Fibroblast of the conjunctiva (primary cell): Measurements from ENCODE around the gene JADE3.

Experiments used
- DNase-seq: peaks from one replicate; pipeline ENCODE4 v3.0.0-alpha.2; 2010; ENCODE audit warnings: low read depth

The JADE3 gene

DNA sequence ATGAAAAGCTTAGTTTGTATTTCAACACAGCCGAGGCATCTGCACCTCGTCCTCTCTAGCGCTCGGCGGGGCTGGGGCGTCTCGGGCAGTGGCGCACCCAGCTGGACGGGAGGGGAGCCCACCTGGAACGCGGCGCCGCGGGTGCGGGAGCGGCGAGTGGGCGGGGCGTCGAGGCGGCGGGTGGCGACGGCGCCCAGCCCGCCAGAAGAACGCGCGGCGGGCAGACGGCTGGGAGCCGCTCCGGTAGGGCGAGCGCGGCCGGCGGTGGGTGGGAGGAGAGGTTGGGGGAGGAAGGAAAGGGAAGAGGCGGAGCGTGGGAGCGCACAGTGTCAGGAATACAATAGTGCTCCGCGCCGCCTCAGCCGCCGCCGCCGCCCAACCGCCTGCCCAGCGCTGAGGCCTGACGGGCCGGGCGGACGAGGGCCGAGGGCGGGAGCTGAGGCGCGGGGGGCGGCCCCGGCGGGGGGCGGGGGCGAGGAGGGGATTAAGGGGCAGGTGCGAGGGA lies at the start of gene JADE3:
Gene JADE3, plus strand, starts transcription at position 324 of the 505 bp plus-strand sequence. CDS start 72,474 bp downstream, outside the sequence.
- DNase-seq, result no peak

DNA sequence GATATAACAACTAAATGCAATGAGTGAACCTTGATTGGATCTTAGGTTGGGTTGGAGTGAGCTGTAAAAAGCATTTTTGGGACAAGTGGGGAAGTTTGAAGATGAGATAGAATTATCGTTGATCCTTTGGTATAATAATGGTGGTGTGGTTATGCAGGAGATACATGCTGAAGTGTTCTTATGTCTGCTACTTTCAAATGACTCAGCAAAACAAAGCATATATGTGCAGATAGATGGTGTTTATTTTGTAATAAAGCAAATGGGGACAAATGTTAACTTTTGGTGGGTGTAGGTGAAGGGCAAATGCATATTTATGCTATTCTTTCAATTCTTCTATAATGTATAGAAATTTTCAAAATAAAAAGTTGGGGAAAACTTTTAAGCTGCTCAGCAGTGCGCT lies 49.1 kb upstream of the JADE3 start:
- DNase-seq, result no peak

DNA sequence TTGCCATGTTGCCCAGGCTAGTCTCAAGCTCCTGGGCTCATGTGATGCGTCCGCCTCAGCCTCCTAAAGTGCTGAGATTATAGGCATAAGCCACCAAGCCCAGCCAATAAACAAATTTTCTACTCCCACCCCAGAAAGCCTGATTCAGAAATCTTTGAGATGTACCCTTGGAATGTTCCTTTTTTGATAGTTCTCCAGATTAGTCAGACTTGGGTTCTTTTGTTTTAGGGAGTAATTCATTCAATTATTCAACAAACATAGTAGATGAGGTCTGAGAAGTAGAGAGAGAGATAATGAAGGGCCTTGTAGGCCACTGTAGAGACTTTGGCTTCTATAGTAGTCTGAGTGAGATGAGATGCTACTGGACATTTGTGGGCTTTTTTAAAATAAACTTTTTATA lies 47.6 kb upstream of the JADE3 start:
- DNase-seq, result no peak

DNA sequence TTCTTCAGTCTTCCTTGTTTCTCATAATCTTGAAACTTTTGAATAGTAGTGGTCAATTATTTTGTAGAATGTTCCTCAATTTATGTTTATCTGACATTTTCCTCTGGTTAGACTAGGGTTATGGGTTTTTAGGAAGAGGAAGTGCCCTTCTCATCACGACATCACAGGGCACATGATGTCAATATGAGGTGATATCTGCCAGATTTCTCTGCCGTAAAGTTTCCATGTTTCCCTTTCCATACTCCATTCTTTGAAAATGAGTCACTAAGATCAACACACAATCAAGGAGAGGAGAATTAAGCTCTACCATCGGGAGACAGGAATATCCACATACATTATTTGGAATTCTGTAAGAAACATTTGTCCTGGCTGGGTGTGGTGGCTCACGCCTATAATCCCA lies 46.9 kb upstream of the JADE3 start:
- DNase-seq, result no peak

DNA sequence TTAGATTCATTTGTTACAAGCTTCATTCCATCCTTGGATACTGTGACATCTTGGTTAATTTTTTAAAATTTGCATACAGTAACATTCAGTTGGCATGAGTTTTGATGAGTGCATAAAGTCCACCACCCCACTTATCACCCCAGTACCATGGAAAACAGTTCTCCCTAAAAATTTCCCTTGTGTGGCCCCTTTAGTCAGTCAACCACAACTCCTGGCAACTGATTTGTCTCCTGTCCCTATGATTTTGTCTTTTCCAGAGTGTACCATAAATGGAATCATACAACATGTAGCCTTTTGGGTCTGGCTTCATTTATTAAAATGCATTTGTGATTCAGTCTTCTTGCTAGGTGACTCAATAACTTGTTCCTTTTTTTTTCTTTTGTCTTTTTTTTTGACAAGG lies 45.5 kb upstream of the JADE3 start:
- DNase-seq, result no peak

DNA sequence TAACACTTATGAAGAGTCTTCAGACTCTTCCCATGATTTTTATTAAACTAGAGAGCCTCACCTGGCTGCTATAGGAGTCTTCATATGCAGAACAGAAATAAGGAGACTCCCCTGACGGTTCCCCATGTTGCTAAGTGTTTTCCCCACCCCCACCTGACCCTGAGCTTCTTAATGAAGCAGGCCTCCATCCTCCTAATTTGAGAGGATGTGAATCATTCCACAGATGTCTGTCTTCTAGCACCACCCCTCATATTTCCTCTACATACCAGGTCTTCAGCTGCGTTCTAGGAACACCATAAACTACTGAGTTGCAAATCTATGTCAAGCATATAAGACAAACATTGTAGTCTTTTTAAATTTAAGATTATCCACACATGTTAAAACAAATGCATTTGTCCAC lies 38.5 kb upstream of the JADE3 start:
- DNase-seq, result no peak

DNA sequence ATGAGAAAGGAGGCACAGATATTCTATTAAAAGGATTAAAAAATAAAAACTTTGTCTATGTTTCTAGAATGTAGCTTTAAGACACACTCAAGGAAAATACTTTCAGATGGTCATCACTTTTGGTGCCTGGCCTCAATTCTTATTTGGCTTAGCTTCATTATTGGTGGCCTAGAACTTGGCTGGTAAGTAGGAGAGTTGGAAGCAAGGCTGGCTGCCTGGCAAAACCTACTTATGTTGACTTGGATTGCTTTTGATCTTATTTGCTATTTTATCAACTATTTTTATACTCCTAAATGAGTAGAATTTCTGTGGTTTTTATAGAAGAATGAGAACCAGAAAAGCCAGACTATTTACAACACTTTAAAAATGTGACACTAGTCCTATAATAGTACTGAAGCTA lies 35.3 kb upstream of the JADE3 start:
- no peak for DNase-seq

DNA sequence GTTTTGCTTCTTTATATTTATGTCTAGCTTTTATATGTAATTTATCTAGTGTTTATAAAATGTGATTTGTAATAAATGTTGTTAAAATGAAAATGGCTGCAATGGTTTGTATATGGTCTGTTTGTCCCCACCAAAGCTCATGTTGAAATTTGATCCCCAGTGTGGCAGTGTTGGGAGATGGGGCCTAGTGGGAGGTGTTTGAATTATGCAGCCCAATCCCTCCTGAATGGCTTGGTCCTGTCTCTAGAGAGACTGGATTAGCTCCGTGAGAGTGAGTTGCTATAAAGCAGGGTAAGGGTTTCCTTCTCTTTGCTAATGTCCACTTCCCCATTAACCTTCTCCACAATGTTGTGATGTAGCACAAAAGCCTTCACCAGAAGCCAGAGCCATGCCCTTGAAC lies 30.0 kb upstream of the JADE3 start:
- no peak for DNase-seq

DNA sequence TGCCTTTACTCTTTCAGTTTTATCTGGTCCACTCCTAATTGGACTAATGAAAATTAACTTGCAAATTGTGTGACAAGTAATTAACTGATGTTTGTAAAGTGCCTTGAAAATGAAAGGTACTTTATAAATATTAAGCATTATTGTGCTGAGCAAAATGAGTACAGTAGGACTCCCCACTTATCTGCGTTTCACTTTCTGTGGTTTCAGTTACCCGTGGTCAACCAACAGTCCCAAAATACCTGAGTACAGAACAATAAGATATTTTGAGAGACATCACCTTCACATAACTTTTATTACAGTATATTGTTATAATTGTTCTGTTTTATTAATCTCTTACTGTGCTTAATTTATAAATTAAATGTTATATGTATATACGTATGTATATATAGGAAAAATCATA lies 27.4 kb upstream of the JADE3 start:
- DNase-seq, result no peak

DNA sequence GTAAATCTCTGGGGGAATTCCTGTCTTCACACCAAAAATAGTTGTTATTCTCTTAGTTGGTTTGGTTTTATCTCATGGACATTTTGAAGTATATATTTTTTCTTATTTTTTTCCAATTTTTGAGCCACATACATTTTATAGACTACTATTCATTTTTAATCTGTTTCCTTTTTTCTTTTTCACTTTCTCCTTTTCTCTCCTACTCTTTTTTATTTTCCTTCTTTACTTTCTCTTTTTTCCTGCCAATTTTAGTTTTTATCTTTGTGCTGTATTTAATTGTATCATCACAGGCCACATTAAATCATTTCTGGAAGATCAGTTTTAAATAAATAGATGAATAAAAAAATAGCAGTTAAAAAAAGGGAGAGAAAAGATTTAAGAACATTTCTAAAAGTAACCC lies 14.0 kb upstream of the JADE3 start:
- DNase-seq, result no peak

DNA sequence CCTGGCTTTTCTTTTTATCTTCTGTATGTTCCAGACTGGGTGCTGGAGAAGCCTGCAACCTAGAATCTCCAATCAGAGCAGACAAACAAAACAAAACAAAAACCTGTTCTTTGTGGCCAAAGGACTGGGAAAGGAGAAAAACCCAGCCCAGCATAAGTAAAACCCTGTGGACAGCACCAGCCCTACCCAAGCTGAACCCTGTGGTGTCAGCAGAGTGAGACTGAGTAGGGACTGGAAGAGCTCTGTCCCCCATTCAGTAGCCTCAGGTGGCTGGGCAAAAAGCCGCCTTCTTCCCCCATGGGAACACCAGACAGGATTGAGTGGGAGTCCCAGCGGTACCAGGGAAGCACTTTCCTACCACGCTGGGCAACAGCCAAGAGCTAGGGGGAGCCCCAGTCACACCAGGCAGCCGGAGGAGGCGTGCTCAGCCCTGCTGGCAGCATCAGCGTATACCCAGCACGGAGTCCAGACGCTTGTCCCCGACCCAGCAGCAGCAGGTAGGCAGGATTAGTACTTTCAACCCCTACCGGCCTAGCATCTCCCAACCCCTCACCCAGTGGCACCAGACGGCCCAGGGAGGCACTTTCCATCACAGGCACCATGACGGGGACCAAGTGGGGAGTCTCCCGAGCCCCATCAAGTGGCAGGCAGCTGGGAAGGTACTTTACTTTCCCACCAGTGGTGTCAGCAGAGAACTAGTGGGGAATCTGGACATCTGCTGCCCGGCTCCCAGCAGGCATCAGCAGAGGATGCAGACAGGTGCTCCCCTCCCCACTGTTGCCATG lies 8.6 kb upstream of the JADE3 start:
- peak; percentile 33 for DNase-seq

DNA sequence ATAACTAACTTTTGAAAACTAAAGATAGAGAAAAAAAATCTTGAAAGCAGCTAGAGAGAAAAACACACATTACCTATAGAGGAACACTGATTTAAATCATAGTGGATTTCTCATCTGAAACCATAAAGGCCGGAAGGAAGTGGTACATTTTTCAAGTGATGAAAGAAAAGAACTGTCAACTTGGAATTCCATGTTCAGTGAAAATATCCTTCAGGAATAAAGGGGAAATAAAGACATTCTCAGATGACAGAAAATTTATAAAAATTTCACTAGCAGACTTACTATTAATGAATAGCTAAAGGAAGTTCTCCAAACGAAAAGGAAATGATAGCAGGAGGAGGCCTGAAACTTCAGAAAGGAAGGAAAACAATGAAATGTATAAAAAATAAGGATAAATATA lies 7.6 kb upstream of the JADE3 start:
- DNase-seq, result no peak

DNA sequence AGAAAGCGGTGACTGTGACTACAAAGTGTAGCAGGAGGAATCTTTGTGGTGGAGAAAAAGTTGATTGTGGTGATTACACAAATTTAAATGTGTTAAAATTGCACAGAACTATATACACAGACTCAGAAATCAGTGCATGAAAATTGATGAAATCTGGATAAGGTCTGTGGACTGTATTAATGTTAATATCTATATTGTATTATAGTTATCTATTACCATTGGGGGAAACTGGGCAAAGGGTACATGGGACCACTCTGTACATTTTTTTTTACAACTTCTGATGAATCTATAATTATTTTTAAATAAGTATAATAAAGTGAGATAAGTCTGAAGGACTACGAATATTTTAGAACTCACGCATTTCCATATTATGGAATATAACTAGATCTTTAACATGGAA lies 1.8 kb upstream of the JADE3 start:
- DNase-seq, result no peak

DNA sequence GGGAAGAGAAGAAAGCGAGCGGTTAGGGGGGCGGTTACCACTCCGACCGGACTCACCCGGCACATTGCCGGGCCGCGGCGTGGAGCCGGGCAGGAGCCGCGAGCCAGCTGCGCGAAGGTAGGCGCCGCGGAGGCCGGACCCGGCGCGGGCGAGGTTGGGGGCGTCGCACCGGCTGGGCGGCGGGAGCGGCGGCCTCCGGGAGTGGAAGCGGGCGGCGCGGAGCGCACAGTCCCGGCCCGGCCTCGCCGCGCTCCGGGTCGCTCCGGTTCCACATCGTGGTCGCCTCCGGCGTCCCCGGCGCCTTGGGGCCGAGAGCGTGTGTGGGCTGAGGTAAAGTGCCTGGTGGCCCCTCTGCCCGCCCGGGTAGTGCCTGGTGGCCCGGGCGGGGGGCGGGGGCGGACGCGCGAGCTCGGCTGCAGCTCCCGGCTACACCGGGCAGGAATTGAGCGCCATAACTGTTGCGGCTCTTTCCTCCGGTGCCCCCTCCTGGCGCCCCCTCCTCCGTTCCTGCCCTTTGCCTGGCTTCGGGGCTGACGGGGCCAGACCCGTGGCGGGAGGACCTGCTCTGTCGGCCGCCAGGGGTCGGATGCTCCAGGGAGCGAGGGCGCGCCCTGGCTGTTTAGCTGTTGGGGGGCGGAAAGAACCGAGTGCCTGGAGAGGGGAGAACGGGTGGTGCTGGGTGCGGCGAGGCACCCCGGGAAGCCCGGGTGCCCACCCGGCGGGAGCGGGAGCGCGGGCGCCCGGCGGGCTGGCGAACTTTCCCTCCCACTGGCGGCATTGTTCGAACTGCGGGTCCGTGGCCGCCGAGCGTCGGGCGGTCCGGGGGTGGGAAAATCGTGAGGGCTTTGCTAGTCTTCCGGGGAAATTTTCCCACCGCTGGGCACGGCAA lies 626 bp downstream of the JADE3 start:
- no peak for DNase-seq

DNA sequence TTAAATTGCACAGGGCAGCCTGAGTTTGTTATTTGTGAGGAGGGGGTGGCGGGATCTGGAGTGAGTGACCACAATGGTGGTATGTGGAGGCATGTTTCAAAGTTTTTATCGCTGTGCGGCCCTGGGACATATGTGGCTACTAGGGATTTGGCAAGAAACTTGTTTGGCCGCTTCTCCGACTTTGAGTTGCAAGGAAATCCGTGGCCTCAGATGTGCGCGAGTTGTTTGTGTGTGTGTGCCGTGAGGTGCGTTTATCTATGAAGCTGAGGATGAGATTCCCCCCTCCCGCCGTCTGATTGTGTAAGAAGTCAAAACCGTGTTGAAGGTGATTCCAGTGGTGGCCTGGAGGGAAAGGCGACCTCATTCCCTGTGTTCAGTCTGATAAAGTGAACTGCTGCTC lies 1.4 kb downstream of the JADE3 start:
- no peak for DNase-seq

DNA sequence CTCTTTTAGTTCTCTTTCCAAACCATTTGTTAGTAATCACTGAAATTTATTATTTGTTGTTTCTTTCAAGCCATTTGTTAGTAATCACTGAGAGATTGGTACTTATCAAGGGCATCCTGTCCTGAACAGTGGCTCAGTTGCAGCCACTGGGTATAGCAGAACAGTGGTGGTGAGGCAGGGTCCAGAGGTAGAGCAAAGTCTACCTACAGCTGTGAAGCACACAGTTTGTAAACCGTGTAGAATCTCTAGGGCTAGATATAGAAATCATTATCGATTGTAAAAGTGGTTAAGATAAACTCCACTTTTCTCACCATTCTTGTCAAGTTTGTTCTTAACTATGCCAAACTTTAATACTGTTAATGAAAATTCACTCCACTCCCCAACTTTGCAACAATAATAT lies 4.1 kb downstream of the JADE3 start:
- no peak for DNase-seq

DNA sequence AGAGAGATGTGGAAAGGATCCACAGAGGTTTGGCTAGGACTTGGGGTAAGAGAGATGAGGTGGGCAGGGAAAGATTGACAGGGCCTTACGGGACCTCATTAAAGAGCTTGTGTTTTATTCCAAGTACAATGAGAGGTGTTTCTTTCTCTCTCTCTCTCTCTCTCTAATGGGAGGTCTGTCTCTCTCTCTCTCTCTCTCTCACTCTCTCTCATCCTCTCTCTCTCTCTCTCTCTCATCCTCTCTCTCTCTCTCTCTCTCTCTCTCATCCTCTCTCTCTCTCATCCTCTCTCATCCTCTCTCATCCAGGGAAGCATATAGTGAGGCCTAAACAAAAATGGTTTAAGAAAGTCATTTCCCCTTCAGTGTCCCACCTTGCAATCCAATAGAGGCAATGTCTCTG lies 5.4 kb downstream of the JADE3 start:
- DNase-seq, result no peak

DNA sequence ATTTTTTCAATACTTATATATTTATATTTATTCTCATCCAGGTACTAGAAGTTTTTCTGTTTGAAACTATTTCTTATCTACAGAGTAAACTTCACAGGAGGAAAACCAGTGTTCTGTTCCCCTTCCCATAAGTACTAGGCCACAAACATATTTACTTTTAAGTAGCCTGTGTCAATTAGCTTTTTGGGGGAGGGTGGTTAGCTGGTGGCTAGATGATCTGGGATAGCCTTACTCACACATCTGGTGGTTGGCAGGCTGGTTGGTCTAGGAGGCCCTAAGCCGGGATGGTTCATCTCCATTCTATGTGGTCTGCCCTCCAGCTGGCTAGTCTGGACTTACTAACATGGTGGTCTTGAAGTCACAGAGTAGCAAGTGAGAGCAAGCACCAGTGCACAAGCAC lies 6.2 kb downstream of the JADE3 start:
- DNase-seq, result no peak

DNA sequence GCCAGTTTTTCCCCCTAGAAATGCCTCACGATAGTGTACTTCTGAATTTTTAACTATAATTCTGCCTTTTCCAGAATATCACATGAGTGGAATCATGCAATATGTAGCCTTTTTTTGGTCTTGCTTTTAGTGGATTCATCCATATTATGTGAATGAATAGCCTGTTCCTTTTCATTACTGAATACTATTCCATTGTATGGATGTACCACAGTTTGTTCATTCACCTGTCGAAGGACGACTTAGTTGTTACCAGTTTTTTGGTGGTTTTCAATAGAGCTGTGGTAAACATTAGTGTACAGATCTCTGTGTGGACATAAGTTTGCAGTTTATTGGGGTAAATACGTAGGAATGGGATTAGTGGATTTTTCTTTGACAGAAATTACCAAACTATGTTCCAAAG lies 8.0 kb downstream of the JADE3 start:
- DNase-seq, result no peak

DNA sequence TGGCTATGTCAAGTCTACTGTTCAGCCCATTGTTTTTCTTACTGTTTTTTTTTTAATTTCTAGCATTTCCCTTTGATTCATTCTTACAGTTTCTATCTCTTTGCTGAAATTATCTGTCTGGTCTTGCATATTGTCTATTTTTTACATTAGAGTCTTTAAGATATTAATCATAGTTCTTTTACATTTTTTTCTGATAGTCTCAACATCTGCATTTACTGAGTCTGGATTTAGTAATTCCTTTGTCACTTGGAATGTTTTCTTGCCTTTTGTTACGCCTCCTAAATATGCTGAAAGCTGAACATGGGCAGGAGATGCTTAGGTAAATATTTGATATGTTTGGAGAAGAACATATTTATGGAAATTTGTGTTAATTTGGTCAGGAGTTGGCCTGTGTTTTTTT lies 10.4 kb downstream of the JADE3 start:
- no peak for DNase-seq

DNA sequence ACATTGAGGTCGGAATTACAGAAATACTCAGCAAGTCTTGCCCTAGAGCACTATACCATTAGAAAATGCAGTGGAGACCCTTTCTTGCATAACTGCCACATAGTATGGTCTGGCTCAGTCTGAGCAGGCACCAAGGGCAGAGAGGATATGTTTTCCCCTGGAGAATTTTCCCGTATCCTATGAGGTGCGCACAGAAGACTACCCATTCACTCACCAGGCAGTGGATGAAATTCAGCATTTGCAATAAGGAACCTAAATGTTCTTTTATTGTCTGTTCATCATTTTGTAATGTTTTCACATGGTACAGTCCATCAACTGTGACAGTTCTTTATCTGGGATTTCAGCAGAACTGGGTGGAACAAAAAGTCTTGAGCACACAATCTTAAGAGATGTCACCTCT lies 15.5 kb downstream of the JADE3 start:
- no peak for DNase-seq

DNA sequence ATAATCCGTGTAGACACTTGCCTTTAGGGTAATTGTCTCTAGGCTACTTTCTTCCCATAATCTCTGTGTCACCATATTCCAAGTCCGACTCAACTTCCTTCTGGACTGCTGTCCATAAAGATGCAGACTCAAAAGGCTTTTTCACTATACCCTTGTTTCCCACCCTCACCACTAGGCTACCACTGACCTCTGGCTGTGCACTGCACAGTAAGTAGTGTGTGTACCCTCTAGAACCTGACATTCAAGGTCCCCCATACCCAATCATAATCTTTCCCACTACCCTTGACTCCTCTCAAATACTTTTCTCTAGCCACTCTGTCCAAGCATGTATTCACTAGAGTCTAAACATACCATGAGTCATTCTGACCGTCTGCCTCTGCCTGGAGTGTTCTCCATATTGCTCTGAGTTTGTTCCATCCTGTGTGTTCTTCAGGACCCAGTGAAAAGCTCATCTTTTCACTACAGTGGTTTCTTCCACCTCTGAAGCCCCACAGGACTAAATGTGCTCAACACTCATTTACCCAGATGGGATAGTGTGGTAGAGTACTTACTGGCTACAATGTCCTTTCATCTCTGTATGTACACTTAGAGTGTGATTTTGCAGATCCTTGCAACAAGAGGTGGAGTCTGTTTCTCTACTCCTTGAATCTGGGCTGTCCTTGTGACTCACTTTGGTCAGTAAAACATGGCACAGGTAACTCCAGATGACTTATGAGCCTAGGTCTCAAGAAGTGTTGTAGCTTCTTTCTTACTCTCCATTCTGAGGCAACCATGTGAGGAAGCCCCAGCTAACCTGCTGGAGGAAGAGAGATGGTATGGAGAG lies 17.4 kb downstream of the JADE3 start:
- no peak for DNase-seq
